Measurements from ENCODE around the gene LAG3.

The LAG3 gene

DNA sequence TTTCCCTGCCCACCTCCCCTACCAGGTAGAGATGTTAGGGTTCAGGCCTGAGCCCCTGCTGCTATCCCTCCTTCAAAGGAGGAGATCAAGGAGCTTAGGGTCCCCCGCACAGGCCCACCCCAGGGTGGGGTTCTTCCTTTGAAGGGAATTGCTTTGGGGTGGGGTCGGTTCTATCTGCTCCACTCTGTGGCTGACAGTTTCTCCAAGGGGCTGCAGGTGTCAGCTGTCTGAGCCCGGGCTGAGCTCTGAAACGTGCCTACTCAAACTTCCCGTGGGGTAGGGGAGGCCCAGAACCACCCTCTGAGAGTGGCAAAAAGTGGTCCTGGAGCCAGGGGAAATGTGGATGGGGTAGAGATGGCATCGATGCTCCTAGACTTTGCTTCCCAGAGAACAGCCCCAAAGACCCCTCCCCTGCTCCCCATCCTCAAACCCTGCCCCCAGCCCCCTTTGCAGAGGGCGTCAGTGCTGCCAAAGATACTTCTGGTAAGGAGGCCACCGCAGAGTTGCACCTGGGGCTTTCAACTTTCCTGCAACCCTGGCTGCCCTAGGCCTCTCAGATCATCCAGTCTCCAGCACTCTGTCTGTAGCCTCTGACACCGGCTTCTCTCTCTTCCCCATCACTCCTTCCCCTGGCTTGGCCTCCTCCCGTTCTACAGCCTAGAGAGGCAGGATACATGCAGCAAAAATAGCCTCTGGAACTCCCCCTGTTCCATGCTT, 10.7 kb downstream of the LAG3 start:
- Histone ChIP-seq H3K4me1 (ENCODE audit: control insufficient read depth, insufficient read depth, low read length) (peaks cover 18% of the 10 kb centered on the region), H3K9ac (ENCODE audit: low read depth, low read length) (no peak overlapping the region), H3K36me3 (ENCODE audit: control insufficient read depth, insufficient read depth, low read length) (no peaks in the 10 kb centered on the region), H3K27ac (ENCODE audit: low read depth, low read length) (no peak overlapping the region), H3K27me3 (ENCODE audit: control insufficient read depth, insufficient read depth, low read length) (peaks cover 5% of the 10 kb centered on the region), H3K9me3 (ENCODE audit: control insufficient read depth, insufficient read depth, low read length) (no peaks in the 10 kb centered on the region), H3K4me3 (ENCODE audit: low read depth, low read length) (no peak overlapping the region)

DNA sequence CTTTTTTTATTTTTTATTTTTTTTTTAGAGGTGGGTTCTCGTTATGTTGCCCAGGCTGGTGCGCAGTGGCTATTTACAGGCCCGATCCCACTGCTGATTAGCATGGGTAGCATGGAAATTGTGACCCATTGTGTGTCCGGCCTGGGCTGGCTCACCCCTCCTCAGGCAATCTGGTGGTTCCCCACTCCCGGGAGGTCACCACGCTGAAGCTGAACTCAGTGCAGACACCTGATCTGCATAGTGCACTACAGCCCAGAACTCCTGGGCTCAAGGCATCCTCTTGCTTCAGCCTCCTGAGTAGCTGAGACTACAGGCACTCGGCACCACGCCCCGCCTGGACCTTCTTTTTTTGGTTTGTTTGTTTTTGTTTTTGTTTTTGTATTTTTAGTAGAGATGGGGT, 11.5 kb downstream of the LAG3 start:
- Histone ChIP-seq H3K9ac (ENCODE audit: low read depth, low read length) (no peak overlapping the region), H3K36me3 (ENCODE audit: control insufficient read depth, insufficient read depth, low read length) (no peaks in the 10 kb centered on the region), H3K27me3 (ENCODE audit: control insufficient read depth, insufficient read depth, low read length) (no peaks in the 10 kb centered on the region), H3K4me1 (ENCODE audit: control insufficient read depth, insufficient read depth, low read length) (peaks cover 18% of the 10 kb centered on the region), H3K9me3 (ENCODE audit: control insufficient read depth, insufficient read depth, low read length) (no peaks in the 10 kb centered on the region), H3K27ac (ENCODE audit: low read depth, low read length) (no peak overlapping the region), H3K4me3 (ENCODE audit: low read depth, low read length) (no peak overlapping the region)

DNA sequence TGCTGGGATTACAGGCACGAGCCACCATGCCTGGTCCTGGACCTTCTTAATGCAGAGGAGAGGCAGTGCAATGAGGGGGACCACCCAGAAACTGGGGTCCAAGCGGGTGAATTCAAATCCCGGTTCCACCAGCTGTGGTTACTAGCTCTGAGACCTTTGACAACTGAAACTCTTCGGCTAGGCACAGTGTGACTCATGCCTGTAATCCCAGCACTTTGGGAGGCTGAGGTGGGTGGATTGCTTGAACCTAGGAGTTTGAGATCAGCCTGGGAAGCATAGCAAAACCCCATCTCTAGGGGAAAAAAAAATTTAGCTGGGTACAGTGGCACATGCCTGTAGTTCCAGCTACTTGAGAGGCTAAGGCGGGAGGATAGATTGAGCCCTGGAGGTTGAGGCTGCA, 12.0 kb downstream of the LAG3 start:
- Histone ChIP-seq H3K9ac (ENCODE audit: low read depth, low read length) (no peak overlapping the region), H3K36me3 (ENCODE audit: control insufficient read depth, insufficient read depth, low read length) (no peaks in the 10 kb centered on the region), H3K27ac (ENCODE audit: low read depth, low read length) (no peak overlapping the region), H3K4me3 (ENCODE audit: low read depth, low read length) (no peak overlapping the region), H3K4me1 (ENCODE audit: control insufficient read depth, insufficient read depth, low read length) (peaks cover 15% of the 10 kb centered on the region), H3K27me3 (ENCODE audit: control insufficient read depth, insufficient read depth, low read length) (no peaks in the 10 kb centered on the region), H3K9me3 (ENCODE audit: control insufficient read depth, insufficient read depth, low read length) (no peaks in the 10 kb centered on the region)

DNA sequence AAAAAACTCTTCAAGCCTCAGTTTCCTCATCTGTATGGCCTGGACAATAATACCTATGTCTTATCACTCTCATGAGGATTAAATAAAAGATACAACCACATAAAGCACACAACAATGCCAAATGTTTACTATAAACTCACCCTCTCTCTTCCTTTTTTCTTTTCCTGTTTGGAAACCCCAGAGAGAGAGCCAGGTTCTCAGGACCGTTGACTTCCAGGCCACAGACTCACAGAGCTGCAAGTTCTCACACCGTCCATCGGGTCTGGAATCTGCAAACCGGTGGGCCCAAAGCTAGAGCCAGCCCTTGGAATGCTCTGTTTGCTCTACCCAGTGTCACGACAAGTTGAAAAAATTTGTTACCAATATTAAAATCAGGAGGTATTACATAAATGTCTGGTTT, 12.4 kb downstream of the LAG3 start:
- H3K36me3 ChIP-seq (ENCODE audit: control insufficient read depth, insufficient read depth, low read length) = no peaks in the 10 kb centered on the region
- H3K27me3 ChIP-seq (ENCODE audit: control insufficient read depth, insufficient read depth, low read length) = no peaks in the 10 kb centered on the region
- H3K4me3 ChIP-seq (ENCODE audit: low read depth, low read length) = no peak overlapping the region
- H3K9me3 ChIP-seq (ENCODE audit: control insufficient read depth, insufficient read depth, low read length) = no peaks in the 10 kb centered on the region
- no peak overlapping the region for H3K27ac ChIP-seq (ENCODE audit: low read depth, low read length)
- H3K9ac ChIP-seq (ENCODE audit: low read depth, low read length) = no peak overlapping the region
- peaks cover 17% of the 10 kb centered on the region for H3K4me1 ChIP-seq (ENCODE audit: control insufficient read depth, insufficient read depth, low read length)

DNA sequence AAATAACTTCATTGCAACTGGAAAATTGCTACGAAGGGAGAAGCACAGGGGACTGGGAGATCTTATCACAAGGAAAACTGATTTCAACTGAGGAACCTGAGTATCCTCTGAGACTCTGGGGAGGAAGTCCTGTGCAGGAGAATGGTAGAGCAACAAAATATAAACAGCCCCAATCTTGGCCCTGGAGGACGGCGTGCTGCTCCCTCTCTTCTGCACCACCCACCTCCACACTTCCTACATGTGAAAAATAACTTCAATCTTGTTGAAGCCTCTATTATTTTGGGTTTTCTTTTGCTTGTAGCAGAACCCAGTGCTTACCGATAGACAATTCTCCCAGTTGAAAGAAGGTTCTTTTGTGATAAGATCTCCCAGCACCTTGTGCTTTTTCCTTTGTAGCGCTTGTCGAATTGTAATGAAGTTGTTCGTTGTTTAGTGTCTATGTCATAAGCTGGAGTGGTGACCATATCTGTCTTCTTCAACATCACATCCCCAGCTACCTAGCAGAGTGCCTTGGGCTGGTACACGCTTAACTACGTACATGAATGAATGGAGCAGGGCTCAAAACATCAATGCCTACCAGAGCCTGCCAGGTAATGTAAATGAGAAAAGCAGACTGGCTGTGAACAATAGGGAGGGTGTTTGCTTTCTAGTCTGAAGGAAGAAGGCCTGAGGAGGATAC, 14.2 kb downstream of the LAG3 start:
- no peaks in the 10 kb centered on the region for H3K9me3 ChIP-seq (ENCODE audit: control insufficient read depth, insufficient read depth, low read length)
- H3K9ac ChIP-seq (ENCODE audit: low read depth, low read length) = no peak overlapping the region
- H3K4me1 ChIP-seq (ENCODE audit: control insufficient read depth, insufficient read depth, low read length) = peaks cover 18% of the 10 kb centered on the region
- no peak overlapping the region for H3K4me3 ChIP-seq (ENCODE audit: low read depth, low read length)
- peak overlapping the region; percentile 56 for H3K27ac ChIP-seq (ENCODE audit: low read depth, low read length)
- no peaks in the 10 kb centered on the region for H3K36me3 ChIP-seq (ENCODE audit: control insufficient read depth, insufficient read depth, low read length)
- no peaks in the 10 kb centered on the region for H3K27me3 ChIP-seq (ENCODE audit: control insufficient read depth, insufficient read depth, low read length)

DNA sequence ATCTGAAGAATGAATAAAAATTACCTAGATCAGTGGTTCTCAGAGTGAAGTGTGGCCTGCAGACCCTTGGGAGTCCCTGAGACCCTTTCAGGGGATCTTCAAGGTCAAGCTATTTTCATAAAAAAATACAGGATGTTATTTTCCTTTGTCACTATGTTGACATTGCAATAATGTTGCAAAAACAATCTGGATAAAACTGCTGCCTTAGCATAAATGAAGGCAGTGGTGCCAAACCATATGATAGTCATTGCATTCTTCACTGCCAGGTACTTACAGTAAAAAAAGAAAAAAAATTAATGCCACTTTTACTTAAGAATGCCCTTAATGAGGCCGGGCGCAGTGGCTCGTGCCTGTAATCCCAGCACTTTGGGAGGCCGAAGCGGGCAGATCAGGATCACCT, 15.0 kb downstream of the LAG3 start:
- H3K9me3 ChIP-seq (ENCODE audit: control insufficient read depth, insufficient read depth, low read length) = no peaks in the 10 kb centered on the region
- H3K9ac ChIP-seq (ENCODE audit: low read depth, low read length) = no peak overlapping the region
- H3K36me3 ChIP-seq (ENCODE audit: control insufficient read depth, insufficient read depth, low read length) = no peaks in the 10 kb centered on the region
- H3K27ac ChIP-seq (ENCODE audit: low read depth, low read length) = peak overlapping the region; percentile 56
- no peaks in the 10 kb centered on the region for H3K27me3 ChIP-seq (ENCODE audit: control insufficient read depth, insufficient read depth, low read length)
- H3K4me1 ChIP-seq (ENCODE audit: control insufficient read depth, insufficient read depth, low read length) = peaks cover 18% of the 10 kb centered on the region
- no peak overlapping the region for H3K4me3 ChIP-seq (ENCODE audit: low read depth, low read length)

DNA sequence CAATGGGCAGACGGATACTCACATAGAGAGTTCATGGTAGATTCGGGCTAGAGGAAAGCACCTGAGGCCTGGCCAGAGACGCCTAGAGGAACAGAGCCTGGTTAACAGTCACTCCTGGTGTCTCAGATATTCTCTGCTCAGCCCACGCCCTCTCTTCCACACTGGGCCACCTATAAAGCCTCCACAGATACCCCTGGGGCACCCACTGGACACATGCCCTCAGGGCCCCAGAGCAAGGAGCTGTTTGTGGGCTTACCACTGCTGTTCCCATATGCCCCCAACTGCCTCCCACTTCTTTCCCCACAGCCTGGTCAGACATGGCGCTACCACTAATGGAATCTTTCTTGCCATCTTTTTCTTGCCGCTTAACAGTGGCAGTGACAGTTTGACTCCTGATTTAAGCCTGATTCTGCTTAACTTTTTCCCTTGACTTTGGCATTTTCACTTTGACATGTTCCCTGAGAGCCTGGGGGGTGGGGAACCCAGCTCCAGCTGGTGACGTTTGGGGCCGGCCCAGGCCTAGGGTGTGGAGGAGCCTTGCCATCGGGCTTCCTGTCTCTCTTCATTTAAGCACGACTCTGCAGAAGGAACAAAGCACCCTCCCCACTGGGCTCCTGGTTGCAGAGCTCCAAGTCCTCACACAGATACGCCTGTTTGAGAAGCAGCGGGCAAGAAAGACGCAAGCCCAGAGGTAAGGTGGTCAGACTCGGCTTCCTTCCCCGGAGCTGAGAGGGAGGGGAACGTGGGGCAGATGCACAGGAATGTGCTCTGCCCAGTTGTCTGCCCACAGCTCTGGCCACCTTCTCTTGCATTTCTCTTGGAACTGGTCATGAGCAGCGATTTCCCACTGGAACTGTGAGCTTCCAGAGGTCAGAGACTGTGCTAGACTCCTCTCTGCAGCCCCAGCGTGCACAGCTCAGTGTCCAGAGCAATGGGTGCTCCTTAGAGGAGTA, 16.9 kb downstream of the LAG3 start, which contains the start of gene CD4:
Gene CD4, plus strand, starts transcription at position 557 of the 953 bp plus-strand sequence. CDS start 10,611 bp downstream, outside the sequence.
- Histone ChIP-seq H3K27ac (ENCODE audit: low read depth, low read length) (no peak within 1 kb of the TSS), H3K36me3 (ENCODE audit: control insufficient read depth, insufficient read depth, low read length) (no peaks in the 10 kb centered on the region), H3K9me3 (ENCODE audit: control insufficient read depth, insufficient read depth, low read length) (no peaks in the 10 kb centered on the region), H3K9ac (ENCODE audit: low read depth, low read length) (no peak within 1 kb of the TSS), H3K4me3 (ENCODE audit: low read depth, low read length) (no peak within 1 kb of the TSS), H3K4me1 (ENCODE audit: control insufficient read depth, insufficient read depth, low read length) (peaks cover 18% of the 10 kb centered on the region), H3K27me3 (ENCODE audit: control insufficient read depth, insufficient read depth, low read length) (no peaks in the 10 kb centered on the region)

DNA sequence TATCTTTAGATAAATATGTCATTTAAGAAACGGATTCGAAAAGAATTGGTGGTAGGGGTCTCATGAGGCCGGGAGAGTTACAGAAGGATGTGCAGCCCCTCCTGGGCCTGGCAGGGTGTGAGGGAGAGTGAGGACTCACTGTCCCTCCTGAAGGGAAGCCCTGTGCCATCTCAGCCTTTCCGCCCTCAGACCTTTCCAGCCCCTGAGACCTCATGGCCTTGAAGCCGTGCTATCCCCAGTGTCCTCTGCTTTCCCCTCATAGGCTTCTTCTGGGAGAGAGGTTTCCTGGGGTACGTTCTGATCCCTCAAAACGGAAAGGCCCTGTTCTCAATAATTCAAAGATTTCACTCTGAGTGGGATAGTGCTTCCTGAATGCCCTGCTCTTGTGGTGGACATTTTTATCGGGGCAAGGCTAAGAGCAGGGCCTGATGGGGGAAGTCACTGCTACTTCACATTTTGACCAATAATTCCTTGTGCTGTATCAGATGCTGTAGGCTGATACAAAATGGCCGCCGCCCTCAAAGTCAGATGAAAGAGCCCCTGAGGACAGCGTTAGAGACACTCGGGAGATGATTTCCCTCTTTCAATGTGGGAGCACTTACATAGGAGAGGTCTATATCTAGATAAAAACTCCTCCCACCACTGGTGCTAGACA, 18.3 kb downstream of the LAG3 start:
- H3K9me3 ChIP-seq (ENCODE audit: control insufficient read depth, insufficient read depth, low read length) = no peaks in the 10 kb centered on the region
- no peak overlapping the region for H3K4me3 ChIP-seq (ENCODE audit: low read depth, low read length)
- H3K27ac ChIP-seq (ENCODE audit: low read depth, low read length) = no peak overlapping the region
- no peaks in the 10 kb centered on the region for H3K27me3 ChIP-seq (ENCODE audit: control insufficient read depth, insufficient read depth, low read length)
- no peaks in the 10 kb centered on the region for H3K36me3 ChIP-seq (ENCODE audit: control insufficient read depth, insufficient read depth, low read length)
- no peak overlapping the region for H3K9ac ChIP-seq (ENCODE audit: low read depth, low read length)
- peaks cover 18% of the 10 kb centered on the region for H3K4me1 ChIP-seq (ENCODE audit: control insufficient read depth, insufficient read depth, low read length)

DNA sequence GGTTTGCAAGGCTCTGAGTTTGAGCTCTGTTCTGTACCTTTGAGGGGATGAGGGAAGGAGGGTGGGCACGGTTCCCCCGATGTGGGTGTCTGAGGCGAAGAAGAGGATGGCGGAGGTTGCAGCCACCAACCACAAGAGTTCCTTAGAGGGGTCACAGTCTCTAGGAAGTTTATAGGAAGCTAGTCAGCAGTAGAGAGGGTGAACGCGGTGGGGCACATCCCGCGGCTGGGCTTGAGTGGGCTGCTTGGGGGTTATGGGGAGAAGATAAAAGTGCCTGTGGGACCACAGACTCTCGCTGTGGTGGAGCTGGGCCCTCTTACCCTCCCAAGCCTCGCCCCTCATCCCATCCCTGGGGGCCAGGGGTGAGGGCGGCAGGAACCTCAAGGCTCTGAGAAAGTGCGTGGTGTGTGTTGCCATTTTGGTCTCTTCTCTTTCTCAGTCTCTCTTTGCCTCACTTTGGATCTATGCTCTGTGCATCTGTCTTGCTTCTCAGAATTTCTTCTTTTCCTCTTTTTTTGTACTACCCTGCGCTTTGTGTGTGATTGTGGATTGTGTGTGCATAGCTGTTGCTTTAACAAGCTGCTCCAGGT, 19.7 kb downstream of the LAG3 start:
- Histone ChIP-seq H3K9me3 (ENCODE audit: control insufficient read depth, insufficient read depth, low read length) (no peaks in the 10 kb centered on the region), H3K4me3 (ENCODE audit: low read depth, low read length) (no peak overlapping the region), H3K4me1 (ENCODE audit: control insufficient read depth, insufficient read depth, low read length) (peaks cover 9% of the 10 kb centered on the region), H3K36me3 (ENCODE audit: control insufficient read depth, insufficient read depth, low read length) (no peaks in the 10 kb centered on the region), H3K27me3 (ENCODE audit: control insufficient read depth, insufficient read depth, low read length) (no peaks in the 10 kb centered on the region), H3K27ac (ENCODE audit: low read depth, low read length) (no peak overlapping the region), H3K9ac (ENCODE audit: low read depth, low read length) (no peak overlapping the region)

DNA sequence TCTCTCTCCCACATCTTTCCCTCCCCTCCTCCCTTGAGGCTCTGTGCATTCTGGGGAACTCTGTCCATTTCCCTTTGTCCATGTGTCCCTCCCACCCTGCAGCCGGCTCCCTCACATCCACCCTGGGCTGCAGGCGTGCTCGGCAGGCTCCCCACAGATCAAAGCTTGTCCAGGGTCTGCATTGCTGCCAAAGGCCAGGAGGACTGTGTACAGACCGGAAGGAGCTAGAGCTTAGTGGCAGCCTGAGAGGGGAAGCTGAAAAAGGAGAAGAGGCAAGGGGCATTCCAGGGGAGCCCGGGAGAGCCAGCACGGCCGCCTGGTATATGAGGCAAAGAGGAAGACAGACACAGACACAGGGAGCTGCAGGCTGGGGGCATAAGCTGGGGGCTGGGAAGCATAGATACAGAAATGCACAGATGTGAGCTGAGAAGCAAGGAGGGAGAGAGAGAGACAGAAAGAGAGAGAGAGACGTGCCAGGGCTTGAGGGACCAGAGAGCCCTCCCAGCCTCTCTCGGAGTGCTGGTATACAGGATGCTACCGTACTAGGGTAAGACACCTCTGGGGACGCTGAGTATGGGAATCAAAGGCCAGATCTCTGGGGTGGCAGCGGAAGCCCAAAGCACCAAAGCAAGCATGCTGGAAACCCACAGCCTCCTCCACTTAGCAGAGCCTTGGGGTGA, 20.3 kb downstream of the LAG3 start:
- Histone ChIP-seq H3K36me3 (ENCODE audit: control insufficient read depth, insufficient read depth, low read length) (no peaks in the 10 kb centered on the region), H3K9ac (ENCODE audit: low read depth, low read length) (no peak overlapping the region), H3K4me1 (ENCODE audit: control insufficient read depth, insufficient read depth, low read length) (0 out of 2 replicates have a peak, but pooled peaks cover 6% of the 10 kb centered on the region), H3K4me3 (ENCODE audit: low read depth, low read length) (no peak overlapping the region), H3K9me3 (ENCODE audit: control insufficient read depth, insufficient read depth, low read length) (no peaks in the 10 kb centered on the region), H3K27ac (ENCODE audit: low read depth, low read length) (no peak overlapping the region), H3K27me3 (ENCODE audit: control insufficient read depth, insufficient read depth, low read length) (no peaks in the 10 kb centered on the region)
